ENCODE results near the gene B3GAT3.

B3GAT3 gene

GRCh38 chr11:62649486-62649885 lies 27.7 kb upstream of the B3GAT3 start:
- in situ Hi-C loops (cut with HindIII; ENCODE audit: low sequenced_read_pairs): no loop called here

GRCh38 chr11:62648967-62649364 lies 27.2 kb upstream of the B3GAT3 start:
- DNase-seq (ENCODE audit: low read depth): no peak
- in situ Hi-C loops (cut with HindIII; ENCODE audit: low sequenced_read_pairs): no loop called here
- no peak for TF ChIP-seq CTCF (IDR thresholded peaks at IDR 0.05; ENCODE audit: low read depth, low read length, missing control alignments)
- no peak overlapping the region for H3K4me3 ChIP-seq (ENCODE audit: low read depth, low read length)

More at GRCh38 chr11:62649486-62649885, 27.7 kb upstream of the B3GAT3 start:
- no peak for DNase-seq (ENCODE audit: low read depth)
- no peak overlapping the region for H3K4me3 ChIP-seq (ENCODE audit: low read depth, low read length)
- no peak for TF ChIP-seq CTCF (IDR thresholded peaks at IDR 0.05; ENCODE audit: low read depth, low read length, missing control alignments)

- DNase-seq (ENCODE audit: low read depth): no peak
- TF ChIP-seq CTCF (IDR thresholded peaks at IDR 0.05; ENCODE audit: low read depth, low read length, missing control alignments): no peak
- H3K4me3 ChIP-seq (ENCODE audit: low read depth, low read length): no peak overlapping the region
- in situ Hi-C loops (cut with HindIII; ENCODE audit: low sequenced_read_pairs): no loop called here
Observed at GRCh38 chr11:62648185-62648966, 26.6 kb upstream of the B3GAT3 start.

- TF ChIP-seq CTCF (IDR thresholded peaks at IDR 0.05; ENCODE audit: low read depth, low read length, missing control alignments): no peak
- no peak overlapping the region for H3K4me3 ChIP-seq (ENCODE audit: low read depth, low read length)
- in situ Hi-C loops (cut with HindIII; ENCODE audit: low sequenced_read_pairs): no loop called here
- DNase-seq (ENCODE audit: low read depth): no peak
Observed at GRCh38 chr11:62647609-62648005, 25.8 kb upstream of the B3GAT3 start.

GRCh38 chr11:62646825-62647608 lies 25.2 kb upstream of the B3GAT3 start:
- in situ Hi-C loops (cut with HindIII; ENCODE audit: low sequenced_read_pairs): no loop called here
- peak overlapping the region; percentile 81 for H3K4me3 ChIP-seq (ENCODE audit: low read depth, low read length)
- DNase-seq (ENCODE audit: low read depth): no peak
- no peak for TF ChIP-seq CTCF (IDR thresholded peaks at IDR 0.05; ENCODE audit: low read depth, low read length, missing control alignments)

DNA sequence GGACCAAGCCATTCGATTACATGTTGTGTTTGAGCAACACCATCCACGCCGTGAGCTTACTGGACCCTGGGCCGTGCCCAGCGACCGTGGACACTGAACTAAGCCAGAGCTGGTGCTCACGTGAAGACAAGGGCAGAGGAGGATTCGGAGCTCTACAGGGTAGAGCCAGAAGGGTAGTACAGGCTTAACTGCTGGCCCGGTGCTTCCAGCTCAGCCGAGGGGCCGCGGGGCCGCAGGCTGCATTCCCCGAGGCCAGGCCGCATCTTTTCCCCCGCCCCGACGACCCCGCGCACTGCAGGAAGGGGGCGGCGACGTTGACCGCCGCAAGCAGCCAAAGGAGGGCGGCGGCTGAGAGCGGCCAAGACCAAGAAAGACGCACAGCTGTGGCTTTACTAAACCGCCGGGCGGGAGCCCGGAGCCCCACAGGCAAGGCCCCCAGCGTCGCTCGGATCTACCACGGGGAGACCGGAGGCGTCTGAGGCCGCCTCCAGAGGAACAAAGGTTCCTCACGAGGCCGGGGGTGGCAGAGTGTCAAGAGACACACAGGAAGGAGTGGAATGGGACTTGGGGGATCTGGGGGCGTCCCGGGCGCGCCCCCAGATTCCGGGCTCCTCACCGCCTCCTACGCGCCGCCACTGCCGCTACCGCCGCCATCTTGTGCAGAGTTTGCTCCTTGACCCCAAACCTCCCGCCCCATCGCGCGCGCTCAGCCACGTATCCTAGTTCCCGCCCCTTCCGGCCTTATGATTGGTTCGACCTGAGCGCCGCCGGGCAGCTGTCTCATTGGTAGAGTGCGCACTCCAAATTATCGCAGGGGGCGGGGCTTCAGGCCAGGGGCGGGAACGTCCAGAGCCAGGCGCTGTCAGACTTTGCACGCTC lies 24.4 kb upstream of the B3GAT3 start, which contains the start of gene GANAB:
Gene GANAB, minus strand, starts transcription at position 668 of the 879 bp plus-strand sequence. Its CDS starts 14 bp downstream, at position 654.
- DNase-seq (ENCODE audit: low read depth): peak; percentile 94
- TF ChIP-seq CTCF (IDR thresholded peaks at IDR 0.05; ENCODE audit: low read depth, low read length, missing control alignments): no peak
- in situ Hi-C loops (cut with HindIII; ENCODE audit: low sequenced_read_pairs): no loop called here
- peak within 1 kb of the TSS; percentile 81 for H3K4me3 ChIP-seq (ENCODE audit: low read depth, low read length)

All from astrocyte of the cerebellum (primary cell).